Astrocyte (in vitro differentiated cells and primary cell): ENCODE data around the gene UBE2S.

Experiments
- EZH2 ChIP-seq: IDR thresholded peaks from 2 replicates; pipeline ENCODE4 v1.6.1; 2012; ENCODE audit warnings: mild to moderate bottlenecking, low read length, inconsistent platforms; ENCODE audit not compliant: insufficient read depth
- TF ChIP-seq, protein P1 (sequence below): IDR thresholded peaks from 2 replicates; pipeline ENCODE4 v1.5.1; 2011; ENCODE audit warnings: low read depth, mild to moderate bottlenecking, inconsistent platforms, low read length, moderate library complexity; ENCODE audit not compliant: insufficient read depth

DNA sequence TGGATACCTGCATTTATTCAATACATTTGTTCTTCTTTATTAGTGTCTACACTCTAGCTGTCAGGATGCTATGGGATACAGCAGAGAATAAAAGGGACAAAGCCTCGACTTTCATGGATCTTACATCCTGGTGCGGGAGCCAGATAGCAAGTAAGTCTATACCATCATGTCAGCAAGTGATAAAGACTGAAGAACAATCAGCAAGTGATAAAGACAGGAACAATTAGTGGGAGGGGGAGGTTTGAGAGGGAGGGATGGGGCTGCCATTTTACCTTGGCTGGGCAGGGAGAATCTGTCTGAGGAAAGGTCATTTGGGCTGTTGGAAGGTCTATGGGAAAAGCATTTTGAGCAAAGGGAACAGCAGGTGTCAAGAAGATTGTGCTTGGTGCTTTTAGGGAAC lies 2.6 kb upstream of the UBE2S start:
- TF ChIP-seq, protein P1, sequence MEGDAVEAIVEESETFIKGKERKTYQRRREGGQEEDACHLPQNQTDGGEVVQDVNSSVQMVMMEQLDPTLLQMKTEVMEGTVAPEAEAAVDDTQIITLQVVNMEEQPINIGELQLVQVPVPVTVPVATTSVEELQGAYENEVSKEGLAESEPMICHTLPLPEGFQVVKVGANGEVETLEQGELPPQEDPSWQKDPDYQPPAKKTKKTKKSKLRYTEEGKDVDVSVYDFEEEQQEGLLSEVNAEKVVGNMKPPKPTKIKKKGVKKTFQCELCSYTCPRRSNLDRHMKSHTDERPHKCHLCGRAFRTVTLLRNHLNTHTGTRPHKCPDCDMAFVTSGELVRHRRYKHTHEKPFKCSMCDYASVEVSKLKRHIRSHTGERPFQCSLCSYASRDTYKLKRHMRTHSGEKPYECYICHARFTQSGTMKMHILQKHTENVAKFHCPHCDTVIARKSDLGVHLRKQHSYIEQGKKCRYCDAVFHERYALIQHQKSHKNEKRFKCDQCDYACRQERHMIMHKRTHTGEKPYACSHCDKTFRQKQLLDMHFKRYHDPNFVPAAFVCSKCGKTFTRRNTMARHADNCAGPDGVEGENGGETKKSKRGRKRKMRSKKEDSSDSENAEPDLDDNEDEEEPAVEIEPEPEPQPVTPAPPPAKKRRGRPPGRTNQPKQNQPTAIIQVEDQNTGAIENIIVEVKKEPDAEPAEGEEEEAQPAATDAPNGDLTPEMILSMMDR = no peak
- no peak for TF ChIP-seq EZH2
